Neural crest cell (in vitro differentiated cells): ENCODE data around the gene G0S2. TPM values are rescaled to one million over a fixed set of nuclear protein-coding genes. Genes with fewer than 3 reads are reported as not detected.

Experiments
- DNase-seq: peaks from one replicate; pipeline ENCODE4 v3.0.0; 2021; ENCODE audit warnings: low read depth, mixed read lengths, low spot score
- H3K27ac Mint-ChIP-seq: one replicate; pipeline ENCODE4 v1.8.0; 2021; ENCODE audit warnings: mild to moderate bottlenecking, mixed read lengths; ENCODE audit not compliant: unreplicated experiment
- H3K27me3 Mint-ChIP-seq: 2 replicates; pipeline ENCODE4 v1.8.0; 2021; ENCODE audit warnings: low read depth, mild to moderate bottlenecking, mixed read lengths
- H3K36me3 Mint-ChIP-seq: 2 replicates; pipeline ENCODE4 v1.8.0; 2021; ENCODE audit warnings: low read depth, mild to moderate bottlenecking, mixed read lengths
- H3K4me1 Mint-ChIP-seq: 2 replicates; pipeline ENCODE4 v1.8.0; 2021; ENCODE audit warnings: mixed read lengths
- H3K4me3 Mint-ChIP-seq: one replicate; pipeline ENCODE4 v1.8.0; 2021; ENCODE audit warnings: mild to moderate bottlenecking, mixed read lengths
- H3K9me3 Mint-ChIP-seq: 2 replicates; pipeline ENCODE4 v1.8.0; 2021; ENCODE audit warnings: mixed read lengths
- total RNA-seq: library from RNA; stranded (reverse); gene quantifications from 2 replicates; pipeline ENCODE4 v1.2.1, GENCODE V29; 2021
- TF ChIP-seq, protein P1 (sequence below): fragments of 200-600 bp; sonication (generic); conservative IDR thresholded peaks from 2 replicates; pipeline ENCODE4 v1.5.0; 2021; ENCODE audit warnings: antibody characterized with exemption, mild to moderate bottlenecking

Gene G0S2
- total RNA-seq, 1 donor from 2014 or later: 0.37 TPM

DNA sequence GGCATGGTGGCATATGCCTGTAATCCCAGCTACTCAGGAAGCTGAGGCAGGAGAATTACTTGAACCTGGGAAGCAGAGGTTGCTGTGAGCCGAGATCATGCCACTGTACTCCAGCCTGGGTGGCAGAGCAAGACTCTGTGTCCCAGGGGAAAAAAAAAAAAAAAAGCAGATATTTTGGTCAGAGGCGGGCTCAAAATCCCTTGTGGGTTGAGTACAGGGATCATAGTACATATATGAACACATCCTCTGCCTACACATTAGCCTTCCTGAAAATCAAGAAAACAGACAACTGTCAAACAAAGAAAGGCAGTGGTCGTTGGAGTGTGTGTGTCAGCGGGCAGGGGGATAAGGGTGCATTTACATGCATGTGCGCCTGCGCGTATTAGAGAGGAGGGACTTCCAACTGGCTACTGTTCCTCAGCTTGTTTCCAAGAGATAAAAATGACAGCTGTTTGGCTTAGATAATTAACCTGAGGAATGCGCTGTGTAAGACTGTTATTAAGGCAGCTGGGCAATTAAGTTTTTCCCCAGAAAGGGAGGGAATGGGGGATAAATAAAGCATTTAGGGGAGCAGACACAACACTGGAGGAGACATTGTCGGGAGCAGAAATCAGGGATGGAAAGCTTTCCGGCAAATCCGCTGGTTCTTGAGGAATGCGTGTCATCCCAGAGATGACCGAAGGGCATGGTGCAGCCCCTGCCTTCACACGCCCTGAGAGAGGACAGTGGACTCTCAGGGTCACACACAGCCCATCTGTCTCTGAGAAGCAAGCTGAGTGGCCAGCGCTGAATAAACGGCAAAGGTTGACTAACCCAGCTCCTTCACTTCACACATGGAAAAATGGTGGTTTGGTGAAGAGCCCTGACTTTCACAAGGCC is 29.4 kb upstream of the G0S2 start:
- TF ChIP-seq, protein P1, sequence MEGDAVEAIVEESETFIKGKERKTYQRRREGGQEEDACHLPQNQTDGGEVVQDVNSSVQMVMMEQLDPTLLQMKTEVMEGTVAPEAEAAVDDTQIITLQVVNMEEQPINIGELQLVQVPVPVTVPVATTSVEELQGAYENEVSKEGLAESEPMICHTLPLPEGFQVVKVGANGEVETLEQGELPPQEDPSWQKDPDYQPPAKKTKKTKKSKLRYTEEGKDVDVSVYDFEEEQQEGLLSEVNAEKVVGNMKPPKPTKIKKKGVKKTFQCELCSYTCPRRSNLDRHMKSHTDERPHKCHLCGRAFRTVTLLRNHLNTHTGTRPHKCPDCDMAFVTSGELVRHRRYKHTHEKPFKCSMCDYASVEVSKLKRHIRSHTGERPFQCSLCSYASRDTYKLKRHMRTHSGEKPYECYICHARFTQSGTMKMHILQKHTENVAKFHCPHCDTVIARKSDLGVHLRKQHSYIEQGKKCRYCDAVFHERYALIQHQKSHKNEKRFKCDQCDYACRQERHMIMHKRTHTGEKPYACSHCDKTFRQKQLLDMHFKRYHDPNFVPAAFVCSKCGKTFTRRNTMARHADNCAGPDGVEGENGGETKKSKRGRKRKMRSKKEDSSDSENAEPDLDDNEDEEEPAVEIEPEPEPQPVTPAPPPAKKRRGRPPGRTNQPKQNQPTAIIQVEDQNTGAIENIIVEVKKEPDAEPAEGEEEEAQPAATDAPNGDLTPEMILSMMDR: no peak
- H3K9me3 Mint-ChIP-seq: no peaks in the 10 kb centered on the region
- no peak overlapping the region for H3K27ac Mint-ChIP-seq
- H3K36me3 Mint-ChIP-seq: no peaks in the 10 kb centered on the region
- no peak overlapping the region for H3K4me3 Mint-ChIP-seq
- no peaks in the 10 kb centered on the region for H3K27me3 Mint-ChIP-seq
- DNase-seq: no peak
- no peaks in the 10 kb centered on the region for H3K4me1 Mint-ChIP-seq

DNA sequence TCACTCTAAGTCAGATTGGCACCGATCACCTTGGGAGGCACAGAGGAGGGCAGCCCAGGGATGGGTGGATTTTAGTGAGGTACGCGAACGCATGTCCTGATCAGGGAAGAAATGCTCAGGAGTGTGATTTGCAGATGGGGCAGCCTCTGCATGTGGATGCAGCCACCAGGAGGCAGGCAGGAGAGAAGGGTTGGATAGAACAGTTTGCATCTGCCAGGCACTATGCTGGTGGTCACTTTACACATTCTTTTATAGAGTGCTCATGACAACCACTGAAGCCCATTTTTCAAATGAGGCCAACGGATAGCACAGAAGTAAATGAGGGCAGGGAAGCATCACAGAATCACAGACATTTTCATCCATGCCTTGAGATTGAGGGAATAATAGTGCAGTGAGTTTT is 28.7 kb upstream of the G0S2 start:
- Mint-ChIP-seq H3K36me3 (no peaks in the 10 kb centered on the region), H3K4me1 (no peaks in the 10 kb centered on the region), H3K9me3 (no peaks in the 10 kb centered on the region), H3K27ac (no peak overlapping the region), H3K4me3 (no peak overlapping the region), H3K27me3 (no peaks in the 10 kb centered on the region)
- TF ChIP-seq, protein P1: peak; percentile 20
- no peak for DNase-seq

DNA sequence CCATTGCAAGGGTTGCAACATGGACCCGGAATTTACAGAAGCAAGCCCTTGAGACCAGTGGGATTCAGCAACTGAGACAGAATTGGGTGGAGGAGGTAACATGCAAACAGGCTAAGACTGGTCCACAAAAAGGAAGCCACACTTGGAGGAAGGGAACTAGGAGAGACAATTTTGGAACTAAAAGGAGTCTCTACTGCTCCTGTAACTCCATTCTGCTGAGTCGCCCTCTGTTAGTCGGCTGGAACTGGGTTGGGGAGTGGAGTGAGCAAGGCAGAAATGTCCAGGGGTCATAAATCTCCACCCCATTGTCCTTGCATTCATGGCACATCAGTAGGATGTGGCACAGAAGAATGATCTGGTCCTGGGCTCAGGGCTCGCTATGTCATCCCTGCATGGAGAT is 28.1 kb upstream of the G0S2 start:
- no peaks in the 10 kb centered on the region for H3K27me3 Mint-ChIP-seq
- no peak overlapping the region for H3K27ac Mint-ChIP-seq
- DNase-seq: no peak
- no peaks in the 10 kb centered on the region for H3K9me3 Mint-ChIP-seq
- H3K4me1 Mint-ChIP-seq: no peaks in the 10 kb centered on the region
- H3K4me3 Mint-ChIP-seq: no peak overlapping the region
- TF ChIP-seq, protein P1: no peak
- H3K36me3 Mint-ChIP-seq: no peaks in the 10 kb centered on the region

DNA sequence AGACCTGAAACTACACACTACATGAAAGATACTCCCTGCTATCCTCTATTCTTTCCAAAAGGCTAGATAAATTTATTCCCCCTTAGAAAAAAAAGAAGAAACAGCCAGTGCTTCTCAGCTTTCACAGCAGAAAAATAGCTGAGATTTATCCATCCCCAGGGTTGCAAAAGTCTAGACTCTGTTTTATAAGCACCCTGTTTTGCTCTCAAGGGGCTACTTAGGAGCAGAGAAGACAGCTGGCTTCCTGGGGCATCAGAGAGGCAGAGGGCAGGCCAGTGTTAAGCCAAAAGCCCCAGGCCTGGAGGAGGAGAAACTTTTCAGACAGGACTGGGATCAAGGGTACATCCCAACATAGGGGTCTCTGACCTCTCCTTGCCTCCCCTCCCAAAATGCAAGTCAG is 26.9 kb upstream of the G0S2 start:
- no peak overlapping the region for H3K4me3 Mint-ChIP-seq
- H3K9me3 Mint-ChIP-seq: no peaks in the 10 kb centered on the region
- H3K27ac Mint-ChIP-seq: no peak overlapping the region
- H3K36me3 Mint-ChIP-seq: no peaks in the 10 kb centered on the region
- H3K27me3 Mint-ChIP-seq: no peaks in the 10 kb centered on the region
- TF ChIP-seq, protein P1: no peak
- DNase-seq: no peak
- no peaks in the 10 kb centered on the region for H3K4me1 Mint-ChIP-seq

DNA sequence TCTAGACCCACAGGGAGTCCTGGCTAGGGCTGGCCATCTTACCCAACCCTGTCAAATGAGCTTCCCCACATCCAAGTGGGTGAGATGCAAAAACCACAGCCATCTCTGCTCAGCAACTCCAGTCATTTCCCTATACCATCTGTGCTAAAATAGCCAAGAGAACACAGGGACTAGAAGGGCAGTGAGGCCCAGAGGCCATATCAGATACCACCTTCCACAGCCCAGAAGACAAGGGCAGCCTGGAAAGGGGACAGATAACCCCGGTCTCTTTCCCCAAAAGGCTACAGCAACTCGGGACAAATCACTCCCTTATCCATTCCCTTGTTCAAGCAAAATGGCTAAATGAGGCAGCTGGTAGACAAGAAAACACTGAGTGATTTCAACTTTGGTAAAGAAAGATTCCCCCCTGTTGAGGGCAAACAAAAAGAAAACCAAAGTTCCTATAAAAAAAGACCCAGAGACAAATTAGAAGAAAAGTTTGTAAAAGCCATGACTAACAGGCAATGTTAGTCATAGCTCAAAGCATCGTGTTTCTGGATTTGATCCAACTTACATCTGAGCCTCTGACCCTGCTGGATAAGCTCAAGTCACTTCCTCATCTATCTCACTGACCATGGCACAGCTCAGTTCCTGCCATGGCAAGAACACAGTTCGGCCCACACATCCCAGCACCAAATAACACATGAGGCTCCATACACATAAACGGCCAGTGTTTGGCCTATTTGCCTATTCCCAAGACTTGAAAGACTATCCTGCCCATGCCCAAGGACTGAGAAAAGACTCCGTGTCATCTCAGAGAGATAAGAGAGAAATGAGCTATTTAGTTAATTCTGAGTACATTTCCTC is 26.1 kb upstream of the G0S2 start:
- Mint-ChIP-seq H3K27ac (no peak overlapping the region), H3K4me1 (no peaks in the 10 kb centered on the region), H3K4me3 (no peak overlapping the region), H3K27me3 (no peaks in the 10 kb centered on the region), H3K9me3 (no peaks in the 10 kb centered on the region), H3K36me3 (no peaks in the 10 kb centered on the region)
- TF ChIP-seq, protein P1: no peak
- DNase-seq: no peak
